ENCODE measurements around the gene CYP4Z1.
"Not testable (repeated sequence)": the region's sequence is repeated elsewhere in the genome, so short reads cannot be mapped to it uniquely, and the experiment has no call there.

The CYP4Z1 gene

GRCh38 chr1:47067097-47067594 is at the start of gene CYP4Z1:
Gene CYP4Z1 (plus strand): TSS chr1:47067231. CDS start chr1:47067491, 260 bp downstream.
- DNase-seq, result no peak

- no peak for DNase-seq
Observed at GRCh38 chr1:47021070-47021469, 46.0 kb upstream of the CYP4Z1 start.

- no peak for DNase-seq
Observed at GRCh38 chr1:47023268-47024140, 43.5 kb upstream of the CYP4Z1 start, which contains the start of gene CYP4X1. Gene CYP4X1 (plus strand): TSS chr1:47023669. CDS start chr1:47023818, 149 bp downstream.

- DNase-seq, result no peak
Observed at GRCh38 chr1:47024141-47024801, 42.8 kb upstream of the CYP4Z1 start.

GRCh38 chr1:47030170-47030805 is 36.7 kb upstream of the CYP4Z1 start:
- no peak for DNase-seq

GRCh38 chr1:47031059-47031458 is 36.0 kb upstream of the CYP4Z1 start:
- DNase-seq, result no peak

- no peak for DNase-seq
Observed at GRCh38 chr1:47031585-47031984, 35.4 kb upstream of the CYP4Z1 start.

GRCh38 chr1:47036764-47037163 is 30.3 kb upstream of the CYP4Z1 start:
- no peak for DNase-seq

GRCh38 chr1:47059376-47059775 is 7.7 kb upstream of the CYP4Z1 start:
- no peak for DNase-seq

GRCh38 chr1:47069080-47069479 is 2.0 kb downstream of the CYP4Z1 start:
- not testable (repeated sequence) for DNase-seq

GRCh38 chr1:47069509-47069908 is 2.5 kb downstream of the CYP4Z1 start:
- not testable (repeated sequence) for DNase-seq

GRCh38 chr1:47089356-47089755 is 22.3 kb downstream of the CYP4Z1 start:
- DNase-seq, result not testable (repeated sequence)

- not testable (repeated sequence) for DNase-seq
Observed at GRCh38 chr1:47091476-47091875, 24.4 kb downstream of the CYP4Z1 start.

- DNase-seq, result no peak
Observed at GRCh38 chr1:47104816-47105215, 37.8 kb downstream of the CYP4Z1 start.

GRCh38 chr1:47106792-47107191 is 39.8 kb downstream of the CYP4Z1 start:
- no peak for DNase-seq

GRCh38 chr1:47107851-47108574 is 41.0 kb downstream of the CYP4Z1 start:
- not testable (repeated sequence) for DNase-seq

GRCh38 chr1:47109482-47109881 is 42.5 kb downstream of the CYP4Z1 start:
- DNase-seq, result not testable (repeated sequence)

- DNase-seq, result no peak
Observed at GRCh38 chr1:47113178-47113577, 46.1 kb downstream of the CYP4Z1 start.

- not testable (repeated sequence) for DNase-seq
Observed at GRCh38 chr1:47121039-47121438, 54.0 kb downstream of the CYP4Z1 start.

GRCh38 chr1:47124834-47125233 is 57.8 kb downstream of the CYP4Z1 start:
- not testable (repeated sequence) for DNase-seq

GRCh38 chr1:47126997-47127396 is 60.0 kb downstream of the CYP4Z1 start:
- not testable (repeated sequence) for DNase-seq

- DNase-seq, result no peak
Observed at GRCh38 chr1:47128221-47128620, 61.2 kb downstream of the CYP4Z1 start.

- DNase-seq, result not testable (repeated sequence)
Observed at GRCh38 chr1:47128854-47129253, 61.8 kb downstream of the CYP4Z1 start.

Data from NCI-H187 treated with DMSO at 0.1 percent for 48 hours (cell line).